ENCODE measurements around the gene RYR2. TPM values are rescaled to one million over a fixed set of nuclear protein-coding genes. Genes with fewer than 3 reads are reported as not detected.

The RYR2 gene
- total RNA-seq, 4 donors from 2014 or later, result 0.23 to 4.6 (median 0.89) TPM

DNA sequence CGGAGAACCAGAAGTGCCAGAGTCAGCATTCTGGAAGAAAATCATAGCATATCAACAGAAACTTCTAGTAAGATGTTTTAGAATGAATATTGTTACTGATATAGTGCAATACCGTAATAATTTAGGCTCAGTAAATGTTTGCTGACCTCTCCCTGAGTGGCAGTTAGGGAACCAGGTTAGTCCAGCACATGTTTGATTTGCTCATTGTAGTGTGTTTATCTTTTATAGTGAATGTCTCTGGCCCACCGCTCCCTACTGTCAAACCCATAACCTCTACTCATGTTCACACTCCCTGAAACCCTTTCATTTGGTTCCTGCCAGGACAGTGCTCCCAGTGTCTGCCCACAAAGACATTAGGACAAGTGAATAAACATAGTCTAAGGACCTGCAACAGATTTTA lies 746.1 kb downstream of the RYR2 start:
- Histone ChIP-seq H3K4me1 (no peaks in the 10 kb centered on the region), H3K4me3 (no peak overlapping the region), H3K36me3 (no peaks in the 10 kb centered on the region), H3K27ac (no peak overlapping the region), H3K9me3 (no peaks in the 10 kb centered on the region), H3K27me3 (no peaks in the 10 kb centered on the region)
- TF ChIP-seq POLR2A (IDR thresholded peaks at IDR 0.05), result no peak
- TF ChIP-seq, protein P1, sequence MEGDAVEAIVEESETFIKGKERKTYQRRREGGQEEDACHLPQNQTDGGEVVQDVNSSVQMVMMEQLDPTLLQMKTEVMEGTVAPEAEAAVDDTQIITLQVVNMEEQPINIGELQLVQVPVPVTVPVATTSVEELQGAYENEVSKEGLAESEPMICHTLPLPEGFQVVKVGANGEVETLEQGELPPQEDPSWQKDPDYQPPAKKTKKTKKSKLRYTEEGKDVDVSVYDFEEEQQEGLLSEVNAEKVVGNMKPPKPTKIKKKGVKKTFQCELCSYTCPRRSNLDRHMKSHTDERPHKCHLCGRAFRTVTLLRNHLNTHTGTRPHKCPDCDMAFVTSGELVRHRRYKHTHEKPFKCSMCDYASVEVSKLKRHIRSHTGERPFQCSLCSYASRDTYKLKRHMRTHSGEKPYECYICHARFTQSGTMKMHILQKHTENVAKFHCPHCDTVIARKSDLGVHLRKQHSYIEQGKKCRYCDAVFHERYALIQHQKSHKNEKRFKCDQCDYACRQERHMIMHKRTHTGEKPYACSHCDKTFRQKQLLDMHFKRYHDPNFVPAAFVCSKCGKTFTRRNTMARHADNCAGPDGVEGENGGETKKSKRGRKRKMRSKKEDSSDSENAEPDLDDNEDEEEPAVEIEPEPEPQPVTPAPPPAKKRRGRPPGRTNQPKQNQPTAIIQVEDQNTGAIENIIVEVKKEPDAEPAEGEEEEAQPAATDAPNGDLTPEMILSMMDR (IDR thresholded peaks at IDR 0.05), result no peak
- intact Hi-C loops (cut with DNase I), result no loop called here
- WGBS, 2 donors, result 53 to 70% methylated on average over 3 of the region's 3 CpGs
- DNase-seq, result no peak

DNA sequence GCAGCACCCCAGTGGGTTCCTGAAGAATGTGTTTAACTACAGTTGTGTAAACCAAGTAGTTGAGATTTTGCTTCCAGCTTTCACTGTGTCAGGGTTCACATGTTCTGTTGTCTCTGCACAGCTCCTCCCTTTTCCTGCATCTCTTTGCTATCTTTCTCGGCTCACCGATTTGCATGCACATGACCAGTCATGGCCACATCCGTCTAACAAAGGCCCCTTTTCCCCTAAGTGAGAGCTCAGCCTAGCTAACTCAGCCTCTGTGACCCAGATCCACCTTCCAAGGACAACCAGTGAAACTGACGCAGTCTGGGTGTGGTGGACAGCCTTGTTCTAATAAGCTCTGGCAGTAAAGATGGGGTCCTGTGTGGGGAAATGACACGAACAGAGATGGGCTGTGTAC lies 747.6 kb downstream of the RYR2 start:
- Histone ChIP-seq H3K4me3 (no peak overlapping the region), H3K27ac (no peak overlapping the region), H3K36me3 (no peaks in the 10 kb centered on the region), H3K27me3 (no peaks in the 10 kb centered on the region), H3K4me1 (no peaks in the 10 kb centered on the region), H3K9me3 (no peaks in the 10 kb centered on the region)
- intact Hi-C loops (cut with DNase I), result no loop called here
- DNase-seq, result no peak
- WGBS, 2 donors, result 63% methylated on average over 5 of the region's 5 CpGs
- TF ChIP-seq POLR2A (IDR thresholded peaks at IDR 0.05), result no peak
- TF ChIP-seq, protein P1 (IDR thresholded peaks at IDR 0.05), result no peak

DNA sequence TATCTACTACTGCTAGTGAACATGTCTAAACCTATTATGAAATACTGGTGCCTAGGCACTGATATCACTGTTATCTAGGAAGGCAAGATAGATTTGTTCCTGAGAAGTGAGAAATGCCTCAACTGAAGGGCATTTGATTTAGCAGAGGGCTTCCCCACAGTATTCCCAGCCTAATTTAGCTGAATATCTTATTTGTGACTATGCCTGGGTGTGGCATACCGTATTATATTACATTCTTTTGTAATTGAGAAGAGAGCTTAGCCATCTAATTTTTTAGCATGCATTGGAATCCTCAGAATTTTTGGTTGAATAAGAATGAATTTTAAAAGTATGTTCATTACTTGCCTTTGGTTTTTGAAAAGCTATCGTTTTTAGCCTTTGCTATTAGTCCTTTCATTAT lies 749.6 kb downstream of the RYR2 start:
- intact Hi-C loops (cut with DNase I), result no loop called here
- Histone ChIP-seq H3K9me3 (no peaks in the 10 kb centered on the region), H3K27me3 (no peaks in the 10 kb centered on the region), H3K4me1 (no peaks in the 10 kb centered on the region), H3K36me3 (no peaks in the 10 kb centered on the region), H3K27ac (no peak overlapping the region), H3K4me3 (no peak overlapping the region)
- no peak for DNase-seq
- WGBS, 2 donors, result 29 to 43% methylated on average over 2 of the region's 2 CpGs
- TF ChIP-seq POLR2A (IDR thresholded peaks at IDR 0.05), result no peak
- TF ChIP-seq, protein P1 (IDR thresholded peaks at IDR 0.05), result no peak

DNA sequence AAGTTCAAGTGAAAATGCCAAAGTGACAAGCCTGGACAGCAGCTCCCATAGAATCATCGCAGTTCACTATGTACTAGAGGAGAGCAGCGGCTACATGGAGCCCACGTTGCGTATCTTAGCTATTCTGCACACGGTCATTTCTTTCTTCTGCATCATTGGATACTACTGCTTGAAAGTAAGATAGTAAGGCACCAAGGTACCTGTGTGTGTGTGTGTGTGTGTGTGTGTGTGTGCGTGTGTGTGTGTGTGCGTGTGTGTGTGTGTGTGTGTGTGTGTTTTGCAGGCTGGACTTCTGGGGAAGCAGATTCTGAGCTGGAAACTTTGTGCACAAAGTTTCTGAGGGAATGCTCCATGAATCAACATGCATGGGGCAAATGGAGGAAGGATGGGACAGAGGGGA lies 750.2 kb downstream of the RYR2 start:
- DNase-seq, result no peak
- Histone ChIP-seq H3K27ac (no peak overlapping the region), H3K36me3 (no peaks in the 10 kb centered on the region), H3K4me3 (no peak overlapping the region), H3K4me1 (no peaks in the 10 kb centered on the region), H3K27me3 (no peaks in the 10 kb centered on the region), H3K9me3 (no peaks in the 10 kb centered on the region)
- intact Hi-C loops (cut with DNase I), result no loop called here
- 63 to 80% methylated on average over 7 of the region's 7 CpGs for WGBS, 2 donors
- TF ChIP-seq POLR2A (IDR thresholded peaks at IDR 0.05), result no peak
- TF ChIP-seq, protein P1 (IDR thresholded peaks at IDR 0.05), result no peak

DNA sequence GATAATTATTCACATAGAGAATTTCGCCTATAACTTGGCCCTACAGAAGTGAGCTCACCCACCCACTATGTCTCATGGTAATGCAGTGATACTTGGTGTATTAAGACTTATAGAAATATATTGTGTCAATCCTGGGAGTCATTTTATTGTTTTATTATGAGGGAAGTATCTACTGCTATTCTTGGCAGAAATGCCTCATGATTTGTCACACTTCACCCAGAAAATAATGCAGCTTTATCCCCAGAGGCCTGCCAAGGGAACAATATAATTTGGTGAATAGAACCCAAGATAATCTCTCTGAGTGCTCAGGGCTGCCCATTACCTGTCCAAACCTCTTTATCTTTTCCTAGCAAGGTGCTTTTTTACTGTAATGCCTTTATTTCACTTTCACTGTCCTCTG lies 750.7 kb downstream of the RYR2 start:
- H3K4me1 ChIP-seq, result no peaks in the 10 kb centered on the region
- no peaks in the 10 kb centered on the region for H3K27me3 ChIP-seq
- intact Hi-C loops (cut with DNase I), result no loop called here
- no peaks in the 10 kb centered on the region for H3K9me3 ChIP-seq
- no peak overlapping the region for H3K4me3 ChIP-seq
- no peak overlapping the region for H3K27ac ChIP-seq
- 82 to 90% methylated on average over 1 of the region's 1 CpG for WGBS, 2 donors
- TF ChIP-seq POLR2A (IDR thresholded peaks at IDR 0.05), result no peak
- TF ChIP-seq, protein P1 (IDR thresholded peaks at IDR 0.05), result no peak
- DNase-seq, result no peak
- H3K36me3 ChIP-seq, result no peaks in the 10 kb centered on the region

All from esophagus squamous epithelium (tissue), 5 donors.